ENCODE data around the gene SPSB1. TPM values are rescaled to one million over a fixed set of nuclear protein-coding genes. Genes with fewer than 3 reads are reported as not detected.

The SPSB1 gene
- total RNA-seq, 1 donor, result 23.2 TPM

DNA sequence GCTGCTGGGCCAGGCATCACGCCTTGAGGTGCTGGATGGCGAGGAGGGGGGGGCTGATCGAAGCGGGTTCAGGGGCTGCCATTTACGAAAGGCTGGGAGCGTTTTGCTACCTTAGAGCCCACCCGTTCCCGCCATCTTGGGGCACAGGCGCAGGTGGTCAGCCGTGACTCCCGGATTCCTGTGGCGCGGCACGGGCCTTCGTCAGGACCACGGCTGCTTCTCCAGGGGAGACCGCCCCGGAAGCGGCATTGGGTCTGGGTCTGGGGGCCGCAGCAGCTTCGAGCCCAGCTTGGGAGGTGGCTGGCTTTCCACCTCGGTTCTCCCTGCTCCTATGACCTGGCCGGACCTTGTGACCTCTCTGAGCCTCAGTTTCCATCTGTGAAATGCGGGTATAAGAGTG, 23.8 kb downstream of the SPSB1 start:
- Histone ChIP-seq H4K20me1 (ENCODE audit: insufficient read depth, low read length) (peaks cover 69% of the 10 kb centered on the region), H3K27ac (ENCODE audit: low read depth, low read length) (peak overlapping the region; percentile 91), H3K36me3 (ENCODE audit: insufficient read depth, low read length) (peaks cover 5% of the 10 kb centered on the region), H3K79me2 (ENCODE audit: insufficient read depth, low read length) (peaks cover 91% of the 10 kb centered on the region), H3K4me1 (ENCODE audit: insufficient read depth, low read length) (peaks cover 31% of the 10 kb centered on the region), H3K27me3 (ENCODE audit: insufficient read depth, low read length) (no peaks in the 10 kb centered on the region), H2AFZ (ENCODE audit: low read length) (no peak overlapping the region), H3K4me3 (ENCODE audit: insufficient read depth, low read length) (no peak overlapping the region), H3K9me3 (ENCODE audit: low read depth, low read length) (no peaks in the 10 kb centered on the region), H3K4me2 (ENCODE audit: insufficient read depth, low read length) (no peak overlapping the region)
- DNase-seq (ENCODE audit: insufficient read length, low spot score, missing footprints), result peak; percentile 51
- TF ChIP-seq, protein P1, sequence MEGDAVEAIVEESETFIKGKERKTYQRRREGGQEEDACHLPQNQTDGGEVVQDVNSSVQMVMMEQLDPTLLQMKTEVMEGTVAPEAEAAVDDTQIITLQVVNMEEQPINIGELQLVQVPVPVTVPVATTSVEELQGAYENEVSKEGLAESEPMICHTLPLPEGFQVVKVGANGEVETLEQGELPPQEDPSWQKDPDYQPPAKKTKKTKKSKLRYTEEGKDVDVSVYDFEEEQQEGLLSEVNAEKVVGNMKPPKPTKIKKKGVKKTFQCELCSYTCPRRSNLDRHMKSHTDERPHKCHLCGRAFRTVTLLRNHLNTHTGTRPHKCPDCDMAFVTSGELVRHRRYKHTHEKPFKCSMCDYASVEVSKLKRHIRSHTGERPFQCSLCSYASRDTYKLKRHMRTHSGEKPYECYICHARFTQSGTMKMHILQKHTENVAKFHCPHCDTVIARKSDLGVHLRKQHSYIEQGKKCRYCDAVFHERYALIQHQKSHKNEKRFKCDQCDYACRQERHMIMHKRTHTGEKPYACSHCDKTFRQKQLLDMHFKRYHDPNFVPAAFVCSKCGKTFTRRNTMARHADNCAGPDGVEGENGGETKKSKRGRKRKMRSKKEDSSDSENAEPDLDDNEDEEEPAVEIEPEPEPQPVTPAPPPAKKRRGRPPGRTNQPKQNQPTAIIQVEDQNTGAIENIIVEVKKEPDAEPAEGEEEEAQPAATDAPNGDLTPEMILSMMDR (IDR thresholded peaks at IDR 0.05; ENCODE audit: extremely low read depth, low read depth, low read length), result no peak

DNA sequence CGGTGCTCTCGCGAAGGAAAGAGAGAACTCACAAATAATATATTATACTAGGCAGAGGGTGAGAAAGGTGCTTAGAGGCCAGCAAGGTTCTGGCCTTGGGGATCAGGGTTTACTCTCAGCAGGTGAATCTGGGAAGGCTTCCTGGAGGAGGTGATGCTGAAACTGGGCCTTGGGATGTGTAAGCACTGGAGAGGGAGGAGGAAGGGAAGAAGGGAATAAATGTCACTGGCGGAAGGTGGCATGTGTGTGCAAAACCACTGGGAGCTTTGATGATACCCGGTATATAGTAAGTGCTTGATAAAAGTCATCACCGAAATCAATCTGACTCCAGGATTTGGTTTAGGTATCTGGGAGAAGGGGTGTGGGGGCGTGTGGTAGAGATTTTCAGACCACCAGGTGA, 24.4 kb downstream of the SPSB1 start:
- Histone ChIP-seq H3K27me3 (ENCODE audit: insufficient read depth, low read length) (no peaks in the 10 kb centered on the region), H3K36me3 (ENCODE audit: insufficient read depth, low read length) (peaks cover 5% of the 10 kb centered on the region), H3K4me3 (ENCODE audit: insufficient read depth, low read length) (no peak overlapping the region), H3K79me2 (ENCODE audit: insufficient read depth, low read length) (peaks cover 92% of the 10 kb centered on the region), H3K9me3 (ENCODE audit: low read depth, low read length) (no peaks in the 10 kb centered on the region), H3K4me1 (ENCODE audit: insufficient read depth, low read length) (peaks cover 35% of the 10 kb centered on the region), H4K20me1 (ENCODE audit: insufficient read depth, low read length) (peaks cover 70% of the 10 kb centered on the region), H3K27ac (ENCODE audit: low read depth, low read length) (no peak overlapping the region), H2AFZ (ENCODE audit: low read length) (no peak overlapping the region), H3K4me2 (ENCODE audit: insufficient read depth, low read length) (no peak overlapping the region)
- DNase-seq (ENCODE audit: insufficient read length, low spot score, missing footprints), result peak; percentile 44
- TF ChIP-seq, protein P1 (IDR thresholded peaks at IDR 0.05; ENCODE audit: extremely low read depth, low read depth, low read length), result no peak

DNA sequence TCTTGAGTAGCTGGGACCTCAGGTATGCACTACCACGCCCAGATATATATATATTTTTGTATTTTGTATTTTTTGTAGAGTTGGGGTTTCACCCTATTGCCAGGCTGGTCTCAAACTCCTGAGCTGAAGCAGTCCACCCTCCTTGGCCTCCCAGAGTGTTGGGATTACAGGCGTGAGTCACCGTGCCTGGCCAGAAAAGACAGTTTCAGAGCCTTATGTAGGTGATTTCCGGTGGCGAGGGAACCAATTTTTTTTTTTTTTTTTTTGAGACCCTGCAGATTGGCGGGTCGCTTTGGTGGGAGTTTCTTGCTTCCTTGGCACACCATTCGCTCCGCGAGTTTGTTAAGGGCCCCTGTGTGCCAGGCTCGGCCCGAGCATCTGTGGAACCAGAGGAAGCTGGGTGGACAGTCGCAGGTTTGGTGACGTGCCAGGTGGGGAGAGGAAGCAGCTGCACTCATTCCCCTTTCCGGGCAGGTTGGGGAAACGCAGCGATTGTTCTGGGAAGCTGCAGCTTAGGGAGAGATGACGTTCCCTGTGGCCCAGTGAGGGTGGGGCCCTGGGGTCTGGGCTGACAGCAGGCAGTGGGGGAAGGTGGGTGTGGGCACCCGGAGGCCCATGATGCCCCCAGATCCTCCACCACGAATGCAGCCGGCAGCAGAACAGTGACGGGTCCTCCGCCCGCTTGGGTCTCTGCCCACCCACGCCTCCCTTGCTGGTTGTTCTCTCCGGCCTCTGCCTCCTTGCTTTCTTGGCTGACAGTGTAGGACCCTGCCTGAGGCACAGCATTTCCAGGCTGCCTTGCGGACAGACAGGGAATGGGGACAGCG, 25.1 kb downstream of the SPSB1 start:
- peak; percentile 75 for DNase-seq (ENCODE audit: insufficient read length, low spot score, missing footprints)
- H3K79me2 ChIP-seq (ENCODE audit: insufficient read depth, low read length), result peaks cover 91% of the 10 kb centered on the region
- H2AFZ ChIP-seq (ENCODE audit: low read length), result no peak overlapping the region
- H4K20me1 ChIP-seq (ENCODE audit: insufficient read depth, low read length), result peaks cover 69% of the 10 kb centered on the region
- no peaks in the 10 kb centered on the region for H3K9me3 ChIP-seq (ENCODE audit: low read depth, low read length)
- TF ChIP-seq, protein P1 (IDR thresholded peaks at IDR 0.05; ENCODE audit: extremely low read depth, low read depth, low read length), result no peak
- H3K27me3 ChIP-seq (ENCODE audit: insufficient read depth, low read length), result no peaks in the 10 kb centered on the region
- H3K4me1 ChIP-seq (ENCODE audit: insufficient read depth, low read length), result peaks cover 35% of the 10 kb centered on the region
- H3K4me2 ChIP-seq (ENCODE audit: insufficient read depth, low read length), result no peak overlapping the region
- peaks cover 5% of the 10 kb centered on the region for H3K36me3 ChIP-seq (ENCODE audit: insufficient read depth, low read length)
- no peak overlapping the region for H3K27ac ChIP-seq (ENCODE audit: low read depth, low read length)
- H3K4me3 ChIP-seq (ENCODE audit: insufficient read depth, low read length), result no peak overlapping the region

DNA sequence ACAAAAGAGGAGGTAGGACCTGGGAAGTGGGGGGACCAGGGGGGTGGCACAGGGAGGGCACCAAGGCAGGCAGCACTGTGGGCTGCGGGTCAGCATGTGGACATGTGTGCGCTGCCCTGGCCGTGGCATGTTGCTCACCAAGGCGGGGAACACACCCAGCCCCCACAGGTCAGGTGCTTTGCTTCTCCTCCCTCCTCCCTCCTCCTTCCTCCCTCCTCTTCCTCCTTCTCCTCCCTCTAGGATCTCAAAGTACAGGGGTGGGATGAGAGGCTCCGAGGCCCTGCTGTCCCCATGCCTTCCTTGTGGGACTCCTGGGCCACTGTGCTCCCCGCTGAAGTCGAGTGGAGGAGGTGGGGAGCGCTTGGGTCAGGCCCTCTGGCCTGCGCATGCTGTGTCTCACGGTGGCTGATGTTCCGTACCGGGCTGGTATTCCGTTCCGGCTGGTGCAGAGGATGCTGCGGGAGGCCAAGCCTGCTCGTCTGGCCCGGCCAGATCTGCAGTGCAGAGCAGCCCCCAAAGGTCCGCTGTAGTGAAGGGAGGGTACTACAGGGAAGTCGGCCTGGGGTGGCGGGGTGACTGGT, 26.6 kb downstream of the SPSB1 start:
- Histone ChIP-seq H3K9me3 (ENCODE audit: low read depth, low read length) (no peaks in the 10 kb centered on the region), H3K79me2 (ENCODE audit: insufficient read depth, low read length) (peaks cover 94% of the 10 kb centered on the region), H3K4me2 (ENCODE audit: insufficient read depth, low read length) (no peak overlapping the region), H4K20me1 (ENCODE audit: insufficient read depth, low read length) (peaks cover 75% of the 10 kb centered on the region), H3K27ac (ENCODE audit: low read depth, low read length) (no peak overlapping the region), H3K36me3 (ENCODE audit: insufficient read depth, low read length) (peaks cover 5% of the 10 kb centered on the region), H3K4me3 (ENCODE audit: insufficient read depth, low read length) (no peak overlapping the region), H3K27me3 (ENCODE audit: insufficient read depth, low read length) (no peaks in the 10 kb centered on the region), H2AFZ (ENCODE audit: low read length) (no peak overlapping the region), H3K4me1 (ENCODE audit: insufficient read depth, low read length) (peaks cover 35% of the 10 kb centered on the region)
- peak; percentile 57 for DNase-seq (ENCODE audit: insufficient read length, low spot score, missing footprints)
- TF ChIP-seq, protein P1 (IDR thresholded peaks at IDR 0.05; ENCODE audit: extremely low read depth, low read depth, low read length), result no peak
